PC-3 (cell line): ENCODE data around the gene EFCAB12.

Experiments
- CTCF ChIP-seq: fragments of 300-600 bp; sonication (generic); conservative IDR thresholded peaks from 2 replicates; pipeline ENCODE4 v1.5.1; 2017; ENCODE audit warnings: antibody characterized with exemption, low read depth, mild to moderate bottlenecking, low read length
- EZH2 ChIP-seq: fragments of 300-600 bp; sonication (generic); IDR thresholded peaks from one replicate; pipeline ENCODE4 v1.6.1; 2017; ENCODE audit warnings: antibody characterized with exemption, mild to moderate bottlenecking, low read length; ENCODE audit not compliant: unreplicated experiment
- EZH2phosphoT487 ChIP-seq: fragments of 300-600 bp; sonication (generic); IDR thresholded peaks from 2 replicates; pipeline ENCODE4 v1.6.1; 2018; ENCODE audit warnings: mild to moderate bottlenecking, antibody characterized with exemption, low read length, borderline replicate concordance

GRCh38 chr3:129403450-129403849 lies 25.0 kb downstream of the EFCAB12 start:
- no peak for TF ChIP-seq EZH2
- TF ChIP-seq CTCF = no peak
- no peak for TF ChIP-seq EZH2phosphoT487
